ENCODE results near the gene ITPRID2.

Gene ITPRID2

DNA sequence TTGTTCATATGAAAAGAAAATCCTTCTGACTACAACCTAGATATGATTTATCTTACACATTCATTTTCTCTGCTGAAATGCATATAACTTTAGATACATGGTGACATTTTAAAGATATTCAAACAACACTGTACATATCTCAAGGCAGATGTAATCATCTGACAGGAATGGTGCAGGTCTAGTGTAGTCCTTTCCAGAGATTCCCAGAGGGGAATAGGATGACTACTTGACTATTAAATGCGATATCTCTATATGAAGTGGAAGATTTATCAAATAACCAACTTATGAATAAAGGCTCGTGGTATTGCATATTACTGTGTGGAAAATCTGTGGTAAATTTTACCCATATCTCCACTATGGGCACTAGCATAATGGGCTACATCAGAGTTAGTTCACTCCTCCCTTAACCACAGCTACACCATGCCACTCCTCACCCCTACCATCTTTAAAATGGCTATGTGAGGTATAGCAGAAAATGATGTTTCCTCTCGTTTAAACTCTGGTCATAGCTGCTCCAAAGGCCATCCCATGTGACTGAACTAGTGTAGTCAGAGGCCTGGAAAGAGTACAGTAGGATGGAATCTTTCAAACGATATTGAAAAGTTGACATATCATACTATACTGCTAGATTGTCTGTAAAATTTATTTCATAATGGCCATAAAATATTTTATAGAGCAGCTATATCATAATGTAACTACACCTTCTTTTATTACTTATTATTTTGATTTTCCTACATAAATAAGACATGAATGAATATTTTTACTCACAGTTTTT, 9.1 kb upstream of the ITPRID2 start:
- DNase-seq: no peak

- no peak for DNase-seq
Observed at GRCh38 chr2:181884601-181885000, 6.9 kb upstream of the ITPRID2 start.

DNA sequence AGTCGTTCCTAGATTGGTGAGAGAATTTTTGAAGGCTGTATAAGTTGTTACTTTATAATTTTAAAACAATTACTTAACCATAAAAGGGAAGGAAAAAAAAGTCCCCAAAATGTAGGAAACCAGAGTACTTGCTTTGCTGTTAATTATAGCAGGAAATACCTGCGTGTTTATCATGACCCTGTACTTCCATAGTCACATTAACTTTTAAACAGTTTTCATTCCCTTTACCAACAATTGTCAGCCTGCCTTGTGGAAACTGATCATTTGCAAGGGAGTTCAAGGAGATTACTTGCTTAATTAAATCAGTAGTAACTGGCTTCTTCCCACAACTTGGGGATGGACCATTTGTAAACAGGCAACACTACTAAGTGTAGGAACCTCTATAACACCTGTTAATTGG, 6.4 kb upstream of the ITPRID2 start:
- DNase-seq: no peak

- DNase-seq: no peak
Observed at GRCh38 chr2:181886192-181886591, 5.3 kb upstream of the ITPRID2 start.

- no peak for DNase-seq
Observed at GRCh38 chr2:181887045-181887444, 4.5 kb upstream of the ITPRID2 start.

GRCh38 chr2:181889776-181890175, 1.8 kb upstream of the ITPRID2 start:
- DNase-seq: no peak

DNA sequence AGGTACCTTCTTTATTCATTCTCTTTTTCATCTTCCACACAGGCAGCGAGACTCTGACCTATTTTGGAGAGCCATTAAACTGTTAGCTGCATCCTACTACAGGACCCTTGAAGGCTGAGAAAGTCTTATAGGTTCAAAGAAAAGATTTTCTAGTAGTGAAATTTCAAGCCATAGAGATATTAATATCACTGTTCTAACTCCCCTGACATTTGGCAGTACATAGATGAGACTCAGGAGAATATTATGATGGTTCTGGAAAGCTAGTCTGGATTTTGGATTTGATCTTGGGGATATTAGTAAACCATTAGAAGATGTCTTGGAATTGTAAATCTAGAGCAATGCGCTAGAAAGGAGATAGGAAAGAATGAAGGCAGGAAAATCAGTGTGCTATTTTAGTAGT, 1.3 kb upstream of the ITPRID2 start:
- no peak for DNase-seq

DNA sequence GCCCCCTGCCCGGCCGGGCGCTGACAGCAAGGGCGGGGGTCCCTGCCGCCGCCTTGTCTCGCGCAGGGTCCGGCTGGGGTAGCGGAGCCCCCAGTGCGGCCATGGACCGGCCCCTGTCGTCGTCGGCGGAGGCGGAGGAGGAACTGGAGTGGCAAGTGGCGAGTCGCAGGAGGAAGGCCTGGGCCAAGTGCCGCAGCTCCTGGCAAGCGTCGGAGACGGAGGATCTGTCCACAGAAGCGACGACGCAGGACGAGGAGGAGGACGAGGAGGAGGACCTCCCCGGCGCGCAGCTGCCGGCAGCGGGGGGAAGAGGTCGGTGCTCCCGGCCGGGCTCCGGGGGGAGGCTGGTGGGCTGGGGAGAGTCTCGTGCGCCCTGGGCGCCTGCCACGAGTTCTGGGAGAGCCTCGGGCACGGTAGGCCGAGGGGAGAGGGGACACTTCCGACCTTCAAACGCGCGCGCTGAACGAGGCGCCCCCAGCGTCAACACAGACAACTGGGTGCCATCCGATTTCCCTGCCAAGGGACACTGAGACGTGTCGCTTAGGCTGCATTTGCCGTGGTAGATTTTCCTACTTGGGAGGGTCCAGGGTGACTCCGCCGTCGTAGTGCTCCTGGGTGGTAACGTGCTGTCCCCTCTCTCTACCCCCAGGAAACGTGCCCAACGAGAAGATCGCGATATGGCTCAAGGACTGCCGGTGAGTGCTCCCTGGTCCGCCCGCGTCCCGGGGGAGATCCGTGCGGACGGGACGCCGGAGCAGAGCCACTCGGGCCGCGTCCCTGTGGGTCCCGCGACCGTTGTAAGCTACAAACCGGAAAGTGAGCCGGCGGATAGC, 652 bp downstream of the ITPRID2 start:
- DNase-seq: peak; percentile 55

- no peak for DNase-seq
Observed at GRCh38 chr2:181892799-181893435, 1.4 kb downstream of the ITPRID2 start.

- no peak for DNase-seq
Observed at GRCh38 chr2:181894381-181894780, 2.9 kb downstream of the ITPRID2 start.

DNA sequence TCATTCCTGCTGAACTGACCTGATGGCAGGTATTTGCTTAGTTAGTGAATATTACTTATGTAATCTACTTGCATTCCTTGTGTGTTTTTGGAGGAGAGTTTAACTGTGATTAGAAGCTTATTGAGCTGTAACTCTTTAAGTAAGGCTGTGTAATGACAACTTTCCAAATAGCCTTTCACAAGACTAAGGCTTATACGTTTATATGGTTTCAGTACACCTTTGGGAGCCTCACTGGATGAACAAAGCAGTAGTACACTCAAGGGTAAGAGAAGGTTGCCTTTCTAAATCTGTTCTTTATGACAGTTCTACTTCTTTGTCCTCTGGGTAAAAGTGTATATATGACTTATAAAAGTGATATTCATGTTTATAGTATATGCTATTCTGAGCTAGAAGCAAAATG, 4.3 kb downstream of the ITPRID2 start:
- no peak for DNase-seq

DNA sequence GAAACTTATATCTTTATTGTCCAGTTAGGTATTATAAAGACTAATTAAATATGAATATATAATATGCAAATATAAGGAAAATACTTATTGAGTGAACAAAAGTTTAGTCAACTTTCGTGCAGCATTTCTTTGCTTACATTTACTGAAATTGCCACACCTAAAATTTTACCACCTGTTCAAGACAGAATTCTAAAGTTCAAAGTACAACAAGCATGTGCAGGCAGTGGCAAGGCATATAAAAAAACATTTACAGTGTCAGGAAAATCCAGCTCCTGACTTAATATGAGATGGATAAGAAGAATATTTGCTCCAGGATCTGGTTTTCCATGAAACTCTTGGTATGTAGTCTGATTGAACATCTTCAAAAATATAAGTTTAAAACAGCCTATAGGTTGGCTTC, 4.8 kb downstream of the ITPRID2 start:
- DNase-seq: no peak

- DNase-seq: no peak
Observed at GRCh38 chr2:181900007-181900651, 8.6 kb downstream of the ITPRID2 start.

- DNase-seq: no peak
Observed at GRCh38 chr2:181902625-181903024, 11.1 kb downstream of the ITPRID2 start.

DNA sequence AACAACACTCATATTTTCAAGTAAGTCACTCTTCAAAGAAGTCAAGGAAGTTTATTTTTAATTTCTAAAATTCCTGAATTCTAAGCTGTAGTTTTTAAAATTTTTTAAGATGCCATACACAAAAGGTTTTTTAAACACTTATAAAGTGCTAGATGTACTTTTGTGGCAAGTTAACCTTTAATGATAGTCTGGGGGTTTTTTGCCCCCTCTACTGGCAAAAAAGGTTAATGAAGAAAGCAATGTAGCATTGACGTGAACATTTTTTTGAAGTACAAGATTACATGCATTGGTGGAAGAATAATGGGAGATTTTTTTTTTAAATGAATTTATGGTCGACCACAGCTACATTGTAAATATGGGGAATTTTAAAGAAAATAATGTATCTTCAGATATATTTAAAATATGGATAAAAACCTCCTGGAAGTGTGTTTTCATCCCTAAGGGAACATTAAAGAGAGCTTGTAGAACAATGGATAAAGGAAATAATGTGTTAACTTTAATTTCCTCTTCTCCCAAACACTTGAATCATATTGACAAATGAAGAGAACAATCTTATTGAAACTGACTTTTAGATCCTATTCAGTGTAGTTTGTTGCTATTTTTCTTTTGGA, 12.6 kb downstream of the ITPRID2 start:
- DNase-seq: no peak

GRCh38 chr2:181907057-181907456, 15.5 kb downstream of the ITPRID2 start:
- no peak for DNase-seq

DNA sequence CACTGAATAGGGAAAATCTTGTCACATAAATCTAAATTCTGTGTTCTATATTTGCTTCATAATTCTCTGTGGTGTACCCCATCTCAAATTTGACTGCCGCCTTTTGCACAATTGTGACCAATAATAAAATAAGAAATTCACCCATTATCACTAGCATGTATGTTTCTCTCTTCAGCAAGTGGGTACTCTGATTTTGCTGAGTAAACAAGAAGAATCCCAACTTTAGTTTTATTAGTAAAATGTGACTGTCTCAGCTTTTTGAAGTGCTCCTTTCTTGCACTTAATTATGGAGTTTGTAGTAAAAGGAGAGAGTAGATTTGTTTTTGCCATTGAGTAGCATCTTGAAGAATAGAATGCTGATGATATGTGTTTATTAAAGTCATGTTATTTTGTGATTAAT, 16.1 kb downstream of the ITPRID2 start:
- DNase-seq: no peak

DNA sequence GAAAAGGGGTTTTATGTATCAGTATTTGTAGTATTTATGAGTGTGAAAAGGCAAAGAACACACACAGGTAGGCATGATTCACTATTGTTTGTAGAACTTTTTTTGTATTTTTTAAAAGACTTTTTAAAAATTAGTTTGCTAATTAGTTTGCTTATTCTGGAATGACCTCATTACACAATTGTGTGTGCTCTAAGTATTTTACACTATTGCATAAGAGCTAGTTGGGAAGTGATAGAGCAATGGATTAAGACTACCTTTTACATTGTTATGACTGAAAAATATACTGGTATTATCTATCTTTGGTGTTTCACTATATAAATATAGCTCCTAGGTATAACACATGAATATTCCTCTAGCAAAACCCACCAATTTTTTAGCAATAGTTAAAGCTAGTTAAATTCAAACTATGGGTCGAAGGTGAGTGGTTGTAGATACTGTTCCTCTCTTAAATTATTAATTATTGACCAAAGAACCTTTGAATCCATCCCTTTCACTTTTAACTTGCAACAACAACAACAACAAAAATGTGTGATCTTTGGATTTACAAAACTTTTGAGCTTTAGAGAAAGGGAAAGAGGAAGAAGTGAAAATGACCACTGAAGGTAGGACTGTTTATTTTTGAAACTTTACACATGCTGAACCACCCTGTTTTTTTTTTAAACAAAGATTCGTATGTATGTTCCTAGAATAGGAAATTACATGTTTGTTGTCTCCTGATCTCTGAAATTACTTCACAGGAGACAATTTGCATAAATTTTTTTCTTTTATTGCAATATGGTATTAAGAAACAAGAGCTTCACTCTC, 18.7 kb downstream of the ITPRID2 start:
- no peak for DNase-seq

GRCh38 chr2:181911830-181912229, 20.3 kb downstream of the ITPRID2 start:
- no peak for DNase-seq

- DNase-seq: no peak
Observed at GRCh38 chr2:181915102-181915501, 23.6 kb downstream of the ITPRID2 start.

DNA sequence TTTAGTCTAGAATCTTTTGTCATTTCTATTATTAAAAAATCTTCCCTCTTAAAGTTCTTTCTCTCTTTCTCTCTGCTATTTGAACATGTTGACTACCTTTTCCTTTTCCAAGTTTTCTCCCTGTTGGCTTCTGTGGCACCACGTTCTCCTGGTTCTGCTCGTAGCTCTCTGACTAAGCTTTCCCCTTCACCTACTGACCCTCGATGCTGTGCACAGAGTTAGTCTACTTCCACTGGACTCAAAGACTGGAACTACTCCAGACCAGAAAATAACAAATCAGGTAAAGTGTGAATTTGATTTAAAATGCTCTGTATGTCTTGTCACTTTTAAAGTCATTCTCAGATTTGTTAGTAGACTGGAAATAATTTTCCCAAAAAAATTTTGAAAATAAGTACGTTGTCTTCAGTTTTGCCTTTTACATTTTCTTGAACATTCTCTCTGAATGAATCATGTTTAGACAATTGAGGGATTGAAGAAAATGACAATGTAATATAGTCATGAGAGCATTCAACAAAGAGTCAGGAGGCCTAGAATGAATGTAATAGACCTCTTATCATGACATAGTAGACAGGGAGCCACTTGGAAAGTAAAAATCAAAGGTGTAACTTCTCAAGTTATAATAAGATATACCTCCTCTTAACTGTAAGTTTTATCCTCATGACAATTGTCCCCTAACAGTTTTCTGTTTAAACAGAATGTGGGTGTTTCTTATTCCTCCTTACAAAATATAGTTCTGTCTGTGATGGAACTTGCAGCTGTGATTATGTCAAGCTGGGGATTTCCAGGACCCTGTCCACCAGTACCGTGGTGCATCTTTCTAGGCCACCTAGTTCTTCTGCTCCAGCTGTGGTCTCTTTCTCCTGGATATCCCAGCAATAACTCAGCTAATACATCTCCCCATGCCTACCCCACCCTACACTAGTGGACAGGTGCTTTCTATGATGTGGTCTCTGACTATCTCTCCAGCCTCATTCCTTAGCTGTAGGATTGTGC, 25.5 kb downstream of the ITPRID2 start:
- DNase-seq: no peak

Measured in CD4-positive, alpha-beta T cell treated with Interleukin-15 for 1 hour (primary cell).